ENCODE measurements around the gene TFEB. TPM values are rescaled to one million over a fixed set of nuclear protein-coding genes. Genes with fewer than 3 reads are reported as not detected.

Gene TFEB
- total and polyA plus RNA-seq, 2 of the 8 experiments (the other 6 are each of a cell fraction or from before 2014, with no cell fraction given): 2.3 to 6.7 TPM

DNA sequence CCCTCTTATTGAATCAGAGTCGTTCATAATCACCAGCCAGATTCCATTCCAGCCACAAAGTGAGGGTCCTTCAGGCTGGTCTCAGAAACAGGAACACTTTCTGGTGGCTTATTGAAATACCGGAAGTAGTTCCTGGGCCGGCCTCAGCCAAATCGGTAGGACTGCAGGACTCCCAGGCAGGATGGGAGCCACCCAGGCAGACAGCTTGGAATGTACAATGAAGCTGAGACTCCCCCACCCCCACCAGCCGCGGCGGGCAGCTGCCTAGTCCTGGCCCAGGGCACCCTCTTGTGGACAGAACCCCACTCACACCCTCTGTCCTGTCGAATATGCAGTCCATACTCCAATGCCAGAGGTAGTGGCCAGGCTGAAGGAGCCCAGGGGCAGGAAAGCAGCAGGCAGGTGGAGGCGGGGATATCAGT is 53.3 kb downstream of the TFEB start (continued):
- no peak for TF ChIP-seq BACH1 (IDR thresholded peaks at IDR 0.05; ENCODE audit: low read length)
- TF ChIP-seq, protein P1, sequence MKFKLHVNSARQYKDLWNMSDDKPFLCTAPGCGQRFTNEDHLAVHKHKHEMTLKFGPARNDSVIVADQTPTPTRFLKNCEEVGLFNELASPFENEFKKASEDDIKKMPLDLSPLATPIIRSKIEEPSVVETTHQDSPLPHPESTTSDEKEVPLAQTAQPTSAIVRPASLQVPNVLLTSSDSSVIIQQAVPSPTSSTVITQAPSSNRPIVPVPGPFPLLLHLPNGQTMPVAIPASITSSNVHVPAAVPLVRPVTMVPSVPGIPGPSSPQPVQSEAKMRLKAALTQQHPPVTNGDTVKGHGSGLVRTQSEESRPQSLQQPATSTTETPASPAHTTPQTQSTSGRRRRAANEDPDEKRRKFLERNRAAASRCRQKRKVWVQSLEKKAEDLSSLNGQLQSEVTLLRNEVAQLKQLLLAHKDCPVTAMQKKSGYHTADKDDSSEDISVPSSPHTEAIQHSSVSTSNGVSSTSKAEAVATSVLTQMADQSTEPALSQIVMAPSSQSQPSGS (IDR thresholded peaks at IDR 0.05; ENCODE audit: low read length): no peak
- TF ChIP-seq EGR1 (IDR thresholded peaks at IDR 0.05; ENCODE audit: borderline replicate concordance, low read depth, low read length): no peak
- TF ChIP-seq FOSL1 (IDR thresholded peaks at IDR 0.05; ENCODE audit: insufficient read depth, low read depth, low read length): no peak
- TF ChIP-seq SP4 (IDR thresholded peaks at IDR 0.05; ENCODE audit: low read length): no peak
- TF ChIP-seq, protein P2, sequence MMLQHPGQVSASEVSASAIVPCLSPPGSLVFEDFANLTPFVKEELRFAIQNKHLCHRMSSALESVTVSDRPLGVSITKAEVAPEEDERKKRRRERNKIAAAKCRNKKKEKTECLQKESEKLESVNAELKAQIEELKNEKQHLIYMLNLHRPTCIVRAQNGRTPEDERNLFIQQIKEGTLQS (IDR thresholded peaks at IDR 0.05; ENCODE audit: insufficient read depth, low read depth, low read length): no peak
- no peak for TF ChIP-seq POLR2AphosphoS5 (IDR thresholded peaks at IDR 0.05; ENCODE audit: low read depth, low read length)
- TF ChIP-seq KDM4A (IDR thresholded peaks at IDR 0.05; ENCODE audit: low read depth, low read length, severe bottlenecking): no peak
- no peak for TF ChIP-seq SRF (IDR thresholded peaks at IDR 0.05; ENCODE audit: low read depth, low read length)
- peak; percentile 62; the same call in 1 of the 2 replicates for TF ChIP-seq CHD2 (IDR thresholded peaks at IDR 0.05; ENCODE audit: low read length)
- TF ChIP-seq YY1 (IDR thresholded peaks at IDR 0.05; ENCODE audit: low read depth, low read length): peak; percentile 71
- no peak for TF ChIP-seq SAP30 (IDR thresholded peaks at IDR 0.05; ENCODE audit: insufficient read depth, insufficient replicate concordance, low read length)
- no peak for TF ChIP-seq SUZ12 (IDR thresholded peaks at IDR 0.05; ENCODE audit: low read length)
- TF ChIP-seq RXRA (IDR thresholded peaks at IDR 0.05; ENCODE audit: insufficient read depth, low read depth, low read length): no peak
- TF ChIP-seq KDM5A (IDR thresholded peaks at IDR 0.05; ENCODE audit: low read length): no peak
- TF ChIP-seq HDAC2 (IDR thresholded peaks at IDR 0.05; ENCODE audit: borderline replicate concordance in 1 of 2, low read depth in 2 of 2, low read length in 2 of 2): no peak
- TF ChIP-seq GABPA (IDR thresholded peaks at IDR 0.05; ENCODE audit: borderline replicate concordance, insufficient read depth, low read length): peak; percentile 63; the same call in 1 of the 2 replicates
